H1 (cell line): ENCODE results near the gene PDRG1.

Source experiments
- CTCF ChIP-seq, 3 experiments: IDR thresholded peaks; 1 replicate in 2 of 3; 2 replicates in 1 of 3; pipeline versions ENCODE4 v1.5.1 to v1.6.1; 2011; ENCODE audit warnings: low read length in 3 of 3, mild to moderate bottlenecking in 3 of 3, inconsistent platforms in 2 of 3, low read depth in 1 of 3, moderate library complexity in 1 of 3; ENCODE audit not compliant: insufficient read depth in 1 of 3; ENCODE audit errors: control extremely low read depth in 1 of 3
- POLR2A ChIP-seq, 2 experiments: IDR thresholded peaks; 1 replicate in 1 of 2; 2 replicates in 1 of 2; pipeline ENCODE4 v1.6.1; 2011; ENCODE audit warnings: low read depth in 2 of 2, low read length in 2 of 2, mild to moderate bottlenecking in 2 of 2; ENCODE audit errors: control extremely low read depth in 1 of 2

DNA sequence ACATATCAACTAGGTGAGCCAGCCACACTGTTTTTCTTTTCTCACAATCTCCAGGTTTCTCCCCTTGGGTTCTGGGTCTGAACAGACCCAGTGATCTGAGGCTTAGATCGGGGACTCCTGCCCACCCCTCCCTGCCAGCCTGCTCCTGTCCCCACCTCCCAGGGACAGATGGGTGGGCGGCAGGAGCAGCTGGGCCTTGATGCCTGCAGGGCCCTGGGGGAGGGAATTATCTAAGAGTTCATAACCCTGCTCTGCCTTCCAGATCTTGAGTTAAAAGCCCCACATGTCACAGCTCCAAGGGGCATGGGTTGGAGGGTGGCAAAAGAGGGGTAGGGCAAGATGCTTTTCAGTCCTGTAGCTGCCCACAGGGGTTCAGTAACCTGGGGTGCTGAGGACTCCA, 10.9 kb upstream of the PDRG1 start:
- no peak for TF ChIP-seq CTCF (IDR thresholded peaks at IDR 0.05; ENCODE audit: control extremely low read depth in 1 of 3, insufficient read depth in 1 of 3, low read depth in 1 of 3, low read length in 3 of 3)
- TF ChIP-seq POLR2A (IDR thresholded peaks at IDR 0.05; ENCODE audit: control extremely low read depth in 1 of 2, low read depth in 2 of 2, low read length in 2 of 2) = no peak
